ENCODE data around the gene PLB1.

Gene PLB1

GRCh38 chr2:28627722-28628480 is 132.0 kb downstream of the PLB1 start:
- TF ChIP-seq EP300 (IDR thresholded peaks at IDR 0.05; ENCODE audit: borderline replicate concordance) (no peak), FOXM1 (IDR thresholded peaks at IDR 0.05; ENCODE audit: borderline replicate concordance, low read depth) (no peak), EGR1 (IDR thresholded peaks at IDR 0.05) (no peak), YY1 (IDR thresholded peaks at IDR 0.05; ENCODE audit: low read depth) (no peak), ZBTB7A (IDR thresholded peaks at IDR 0.05; ENCODE audit: low read depth) (no peak), RAD21 (IDR thresholded peaks at IDR 0.05; ENCODE audit: low read depth) (no peak), CEBPB (IDR thresholded peaks at IDR 0.05) (no peak), MAX (IDR thresholded peaks at IDR 0.05) (no peak), TAF1 (IDR thresholded peaks at IDR 0.05; ENCODE audit: low read depth) (no peak), REST (IDR thresholded peaks at IDR 0.05; ENCODE audit: low read depth) (no peak), CREB1 (IDR thresholded peaks at IDR 0.05; ENCODE audit: low read depth) (no peak), TEAD4 (IDR thresholded peaks at IDR 0.05) (no peak), NFIC (IDR thresholded peaks at IDR 0.05) (no peak), TCF12 (IDR thresholded peaks at IDR 0.05; ENCODE audit: low read depth) (no peak)
- TF ChIP-seq, protein P1, sequence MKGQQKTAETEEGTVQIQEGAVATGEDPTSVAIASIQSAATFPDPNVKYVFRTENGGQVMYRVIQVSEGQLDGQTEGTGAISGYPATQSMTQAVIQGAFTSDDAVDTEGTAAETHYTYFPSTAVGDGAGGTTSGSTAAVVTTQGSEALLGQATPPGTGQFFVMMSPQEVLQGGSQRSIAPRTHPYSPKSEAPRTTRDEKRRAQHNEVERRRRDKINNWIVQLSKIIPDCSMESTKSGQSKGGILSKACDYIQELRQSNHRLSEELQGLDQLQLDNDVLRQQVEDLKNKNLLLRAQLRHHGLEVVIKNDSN (IDR thresholded peaks at IDR 0.05), result no peak

DNA sequence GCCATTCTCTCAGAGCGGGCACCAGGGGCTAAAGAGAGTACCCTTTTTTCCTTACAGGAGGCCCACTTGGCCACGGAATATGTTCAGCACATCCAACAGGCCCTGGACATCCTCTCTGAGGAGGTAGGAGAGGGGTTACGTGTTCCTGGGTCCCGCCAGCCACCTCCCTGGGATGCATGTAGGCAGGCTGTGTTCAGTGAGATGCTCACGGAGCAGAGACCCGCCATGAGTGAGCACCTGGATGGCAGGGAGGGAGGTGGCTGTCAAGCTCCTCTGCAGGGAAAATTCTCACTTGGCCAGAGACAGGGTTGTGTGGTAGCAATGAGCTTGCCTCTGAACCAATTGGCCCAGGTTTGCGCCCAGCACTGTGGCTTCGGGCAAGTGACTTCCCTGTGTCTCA is 132.6 kb downstream of the PLB1 start:
- TF ChIP-seq REST (IDR thresholded peaks at IDR 0.05; ENCODE audit: low read depth), result no peak
- TF ChIP-seq, protein P1 (IDR thresholded peaks at IDR 0.05), result no peak
- TF ChIP-seq ZBTB7A (IDR thresholded peaks at IDR 0.05; ENCODE audit: low read depth), result no peak
- TF ChIP-seq NFIC (IDR thresholded peaks at IDR 0.05), result no peak
- TF ChIP-seq YY1 (IDR thresholded peaks at IDR 0.05; ENCODE audit: low read depth), result no peak
- no peak for TF ChIP-seq TAF1 (IDR thresholded peaks at IDR 0.05; ENCODE audit: low read depth)
- TF ChIP-seq CEBPB (IDR thresholded peaks at IDR 0.05), result no peak
- TF ChIP-seq EP300 (IDR thresholded peaks at IDR 0.05; ENCODE audit: borderline replicate concordance), result no peak
- no peak for TF ChIP-seq CREB1 (IDR thresholded peaks at IDR 0.05; ENCODE audit: low read depth)
- no peak for TF ChIP-seq TEAD4 (IDR thresholded peaks at IDR 0.05)
- no peak for TF ChIP-seq FOXM1 (IDR thresholded peaks at IDR 0.05; ENCODE audit: borderline replicate concordance, low read depth)
- TF ChIP-seq EGR1 (IDR thresholded peaks at IDR 0.05), result no peak
- no peak for TF ChIP-seq MAX (IDR thresholded peaks at IDR 0.05)
- no peak for TF ChIP-seq TCF12 (IDR thresholded peaks at IDR 0.05; ENCODE audit: low read depth)

DNA sequence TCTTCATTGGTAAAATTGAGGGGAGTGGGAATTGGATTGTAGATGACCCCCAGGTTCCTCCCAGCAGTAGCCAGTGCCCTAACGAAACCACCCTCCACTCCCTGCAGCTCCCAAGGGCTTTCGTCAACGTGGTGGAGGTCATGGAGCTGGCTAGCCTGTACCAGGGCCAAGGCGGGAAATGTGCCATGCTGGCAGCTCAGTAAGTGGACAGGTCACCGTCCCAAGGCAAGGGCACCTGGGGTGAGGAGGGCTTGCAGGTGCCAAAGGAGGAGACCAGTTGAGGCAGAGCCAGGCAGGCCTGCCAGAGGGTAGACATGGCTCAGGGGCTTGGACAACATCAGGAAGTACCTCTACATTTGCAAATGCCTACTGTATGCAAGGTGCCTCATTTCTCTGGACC is 133.1 kb downstream of the PLB1 start:
- no peak for TF ChIP-seq RAD21 (IDR thresholded peaks at IDR 0.05; ENCODE audit: low read depth)
- TF ChIP-seq EGR1 (IDR thresholded peaks at IDR 0.05), result no peak
- TF ChIP-seq CREB1 (IDR thresholded peaks at IDR 0.05; ENCODE audit: low read depth), result no peak
- no peak for TF ChIP-seq TEAD4 (IDR thresholded peaks at IDR 0.05)
- TF ChIP-seq CEBPB (IDR thresholded peaks at IDR 0.05), result no peak
- TF ChIP-seq ZBTB7A (IDR thresholded peaks at IDR 0.05; ENCODE audit: low read depth), result no peak
- TF ChIP-seq MAX (IDR thresholded peaks at IDR 0.05), result no peak
- no peak for TF ChIP-seq YY1 (IDR thresholded peaks at IDR 0.05; ENCODE audit: low read depth)
- no peak for TF ChIP-seq TAF1 (IDR thresholded peaks at IDR 0.05; ENCODE audit: low read depth)
- TF ChIP-seq, protein P1 (IDR thresholded peaks at IDR 0.05), result no peak
- TF ChIP-seq EP300 (IDR thresholded peaks at IDR 0.05; ENCODE audit: borderline replicate concordance), result no peak
- no peak for TF ChIP-seq NFIC (IDR thresholded peaks at IDR 0.05)
- no peak for TF ChIP-seq REST (IDR thresholded peaks at IDR 0.05; ENCODE audit: low read depth)
- no peak for TF ChIP-seq TCF12 (IDR thresholded peaks at IDR 0.05; ENCODE audit: low read depth)
- no peak for TF ChIP-seq FOXM1 (IDR thresholded peaks at IDR 0.05; ENCODE audit: borderline replicate concordance, low read depth)
